Mesenchymal stem cell (in vitro differentiated cells and primary cell): ENCODE measurements around the gene HIPK1.
A peak's percentile ranks its signal among the peaks of the same experiment; 100 is the strongest.

ENCODE experiments used
- DNase-seq: peaks from one replicate; pipeline ENCODE4 v3.0.0-alpha.2; 2013
- H2AFZ ChIP-seq: one replicate; pipeline ENCODE4 v1.6.1; 2013; ENCODE audit warnings: low read depth, mild to moderate bottlenecking, control low read depth, inconsistent platforms, low read length, moderate library complexity
- H2AK5ac ChIP-seq: 2 replicates; pipeline ENCODE4 v1.6.1; 2013; ENCODE audit warnings: low read length, moderate library complexity, mild to moderate bottlenecking, inconsistent platforms; ENCODE audit not compliant: severe bottlenecking
- H2BK120ac ChIP-seq: one replicate; pipeline ENCODE4 v1.6.1; 2013; ENCODE audit warnings: low read depth, mild to moderate bottlenecking, inconsistent platforms, low read length, moderate library complexity
- H2BK12ac ChIP-seq, 2 experiments: one replicate each; pipeline ENCODE4 v1.6.1; 2013; ENCODE audit warnings: inconsistent platforms in 2 of 2, low read length in 2 of 2, mild to moderate bottlenecking in 2 of 2, moderate library complexity in 2 of 2, control low read depth in 1 of 2
- H2BK15ac ChIP-seq: one replicate; pipeline ENCODE4 v1.6.1; 2013; ENCODE audit warnings: mild to moderate bottlenecking, low read depth, inconsistent platforms; ENCODE audit not compliant: poor library complexity, severe bottlenecking
- H2BK5ac ChIP-seq: 2 replicates; pipeline ENCODE4 v1.6.1; 2013; ENCODE audit warnings: low read depth, mild to moderate bottlenecking, low read length, control low read depth, inconsistent platforms; ENCODE audit not compliant: poor library complexity, severe bottlenecking
- H3K14ac ChIP-seq, 2 experiments: one replicate each; pipeline ENCODE4 v1.6.1; 2013; ENCODE audit warnings: inconsistent platforms in 2 of 2, low read length in 2 of 2, control low read depth in 1 of 2, mild to moderate bottlenecking in 1 of 2, moderate library complexity in 1 of 2
- H3K18ac ChIP-seq, 2 experiments: one replicate each; pipeline ENCODE4 v1.6.1; 2013; ENCODE audit warnings: inconsistent platforms in 2 of 2, low read length in 2 of 2, control low read depth in 1 of 2, low read depth in 1 of 2, mild to moderate bottlenecking in 1 of 2
- H3K23ac ChIP-seq, 2 experiments: one replicate each; pipeline ENCODE4 v1.6.1; 2013; ENCODE audit warnings: inconsistent platforms in 2 of 2, low read length in 2 of 2, mild to moderate bottlenecking in 2 of 2, moderate library complexity in 2 of 2, control low read depth in 1 of 2
- H3K27ac ChIP-seq: 2 replicates; pipeline ENCODE4 v1.5.1; 2013; ENCODE audit warnings: mild to moderate bottlenecking, moderate library complexity, low read length, control low read depth, inconsistent platforms; ENCODE audit not compliant: poor library complexity, severe bottlenecking
- H3K27me3 ChIP-seq, 2 experiments: 2 replicates each; pipeline versions ENCODE4 v1.6.1 to v1.7.0; 2013; ENCODE audit warnings: low read length in 2 of 2, mild to moderate bottlenecking in 2 of 2, moderate library complexity in 2 of 2, control low read depth in 1 of 2, inconsistent platforms in 1 of 2; ENCODE audit not compliant: control insufficient read depth in 1 of 2, insufficient read depth in 1 of 2
- H3K36me3 ChIP-seq, 2 experiments: 2 replicates each; pipeline versions ENCODE4 v1.6.1 to v1.7.0; 2013; ENCODE audit warnings: low read length in 2 of 2, control low read depth in 1 of 2, inconsistent platforms in 1 of 2, low read depth in 1 of 2, mild to moderate bottlenecking in 1 of 2; ENCODE audit not compliant: insufficient read depth in 2 of 2, control insufficient read depth in 1 of 2
- H3K4ac ChIP-seq, 2 experiments: one replicate each; pipeline ENCODE4 v1.6.1; 2013; ENCODE audit warnings: inconsistent platforms in 2 of 2, low read length in 2 of 2, mild to moderate bottlenecking in 2 of 2, moderate library complexity in 2 of 2, control low read depth in 1 of 2, low read depth in 1 of 2
- H3K4me1 ChIP-seq: 2 replicates; pipeline ENCODE4 v1.6.1; 2013; ENCODE audit warnings: low read depth, low read length, control low read depth; ENCODE audit not compliant: control insufficient read depth, insufficient read depth
- H3K4me2 ChIP-seq: 2 replicates; pipeline ENCODE4 v1.6.1; 2013; ENCODE audit warnings: low read length, mild to moderate bottlenecking, inconsistent platforms; ENCODE audit not compliant: poor library complexity, severe bottlenecking
- H3K4me3 ChIP-seq, 2 experiments: 2 replicates each; pipeline versions ENCODE4 v1.5.1 to v1.7.0; 2013; ENCODE audit warnings: low read length in 2 of 2, mild to moderate bottlenecking in 2 of 2, control low read depth in 1 of 2, low read depth in 1 of 2; ENCODE audit not compliant: insufficient read depth in 1 of 2
- H3K79me1 ChIP-seq: replicated peaks from 2 replicates; pipeline ENCODE4 v1.6.1; 2013; ENCODE audit warnings: mild to moderate bottlenecking, control low read depth, low read length, inconsistent platforms; ENCODE audit not compliant: poor library complexity, severe bottlenecking
- H3K9ac ChIP-seq: 2 replicates; pipeline ENCODE4 v1.7.0; 2013; ENCODE audit warnings: mild to moderate bottlenecking, low read length, moderate library complexity
- H3K9me3 ChIP-seq: 2 replicates; pipeline ENCODE4 v1.7.0; 2013; ENCODE audit warnings: mild to moderate bottlenecking, low read length; ENCODE audit not compliant: control insufficient read depth
- H4K8ac ChIP-seq: one replicate; pipeline ENCODE4 v1.6.1; 2013; ENCODE audit warnings: inconsistent platforms, mild to moderate bottlenecking, low read length, moderate library complexity
- H4K91ac ChIP-seq: one replicate; pipeline ENCODE4 v1.6.1; 2013; ENCODE audit warnings: mild to moderate bottlenecking, low read length, inconsistent platforms
- WGBS: methylation state at CpG from one replicate; pipeline ENCODE4 v1.1.7; 2013; ENCODE audit warnings: mixed read lengths; 5-methylcytosine and 5-hydroxymethylcytosine counted together

Gene HIPK1

GRCh38 chr1:114023377-114023776, 94.3 kb downstream of the HIPK1 start:
- Histone ChIP-seq H3K4ac (no peak overlapping the region), H3K36me3 (no peaks in the 10 kb centered on the region), H3K4me1 (peaks cover 11% of the 10 kb centered on the region), H4K91ac (no peak overlapping the region), H3K27me3 (no peaks in the 10 kb centered on the region), H3K27ac (no peak overlapping the region), H3K23ac (no peak overlapping the region), H3K14ac (no peak overlapping the region), H3K4me2 (no peak overlapping the region), H3K9me3 (no peaks in the 10 kb centered on the region), H2BK5ac (no peak overlapping the region), H4K8ac (no peak overlapping the region), H2AFZ (no peak overlapping the region), H3K18ac (no peak overlapping the region), H2BK120ac (no peak overlapping the region), H3K4me3 (no peak overlapping the region), H3K9ac (no peak overlapping the region), H2AK5ac (peak overlapping the region; percentile 87), H3K79me1 (no peaks in the 10 kb centered on the region), H2BK12ac (no peak overlapping the region), H2BK15ac (no peak overlapping the region)
- no peak for DNase-seq
- WGBS = 91% methylated on average over 4 of the region's 6 CpGs

GRCh38 chr1:114024049-114024448, 94.9 kb downstream of the HIPK1 start:
- DNase-seq = no peak
- Histone ChIP-seq H2AFZ (no peak overlapping the region), H4K8ac (no peak overlapping the region), H3K4me2 (no peak overlapping the region), H3K27ac (peak overlapping the region; percentile 83), H2BK5ac (peak overlapping the region; percentile 61), H2AK5ac (no peak overlapping the region), H3K27me3 (no peaks in the 10 kb centered on the region), H2BK12ac (no peak overlapping the region), H3K9me3 (no peaks in the 10 kb centered on the region), H4K91ac (no peak overlapping the region), H3K4me1 (peaks cover 11% of the 10 kb centered on the region), H3K4ac (no peak overlapping the region), H2BK15ac (peak overlapping the region; percentile 48), H2BK120ac (no peak overlapping the region), H3K9ac (peak overlapping the region; percentile 7), H3K36me3 (no peaks in the 10 kb centered on the region), H3K18ac (no peak overlapping the region), H3K14ac (no peak overlapping the region), H3K23ac (no peak overlapping the region), H3K4me3 (no peak overlapping the region), H3K79me1 (no peaks in the 10 kb centered on the region)
- WGBS = 92% methylated on average over 5 of the region's 6 CpGs

GRCh38 chr1:114025609-114026401, 96.7 kb downstream of the HIPK1 start:
- no peaks in the 10 kb centered on the region for H3K36me3 ChIP-seq
- H3K14ac ChIP-seq = no peak overlapping the region
- H2AFZ ChIP-seq = no peak overlapping the region
- H2BK5ac ChIP-seq = no peak overlapping the region
- H4K91ac ChIP-seq = no peak overlapping the region
- H3K9me3 ChIP-seq = no peaks in the 10 kb centered on the region
- H3K4me1 ChIP-seq = peaks cover 11% of the 10 kb centered on the region
- 95% methylated on average over 5 of the region's 5 CpGs for WGBS
- no peak overlapping the region for H3K18ac ChIP-seq
- no peak overlapping the region for H2BK15ac ChIP-seq
- H3K4me3 ChIP-seq = no peak overlapping the region
- H3K9ac ChIP-seq = no peak overlapping the region
- no peaks in the 10 kb centered on the region for H3K79me1 ChIP-seq
- peak overlapping the region; percentile 57 for H3K27ac ChIP-seq
- H3K23ac ChIP-seq = no peak overlapping the region
- no peak for DNase-seq
- no peak overlapping the region for H2BK120ac ChIP-seq
- no peak overlapping the region for H2AK5ac ChIP-seq
- no peak overlapping the region for H3K4me2 ChIP-seq
- H4K8ac ChIP-seq = no peak overlapping the region
- H2BK12ac ChIP-seq = no peak overlapping the region
- no peaks in the 10 kb centered on the region for H3K27me3 ChIP-seq
- no peak overlapping the region for H3K4ac ChIP-seq

- Histone ChIP-seq H3K4me2 (no peak overlapping the region), H2AFZ (no peak overlapping the region), H2BK12ac (no peak overlapping the region), H3K23ac (no peak overlapping the region), H3K18ac (no peak overlapping the region), H3K9ac (no peak overlapping the region), H3K9me3 (no peaks in the 10 kb centered on the region), H4K8ac (no peak overlapping the region), H3K79me1 (no peaks in the 10 kb centered on the region), H3K27me3 (no peaks in the 10 kb centered on the region), H4K91ac (no peak overlapping the region), H3K4me3 (no peak overlapping the region), H3K4ac (no peak overlapping the region), H3K14ac (no peak overlapping the region), H3K4me1 (peaks cover 11% of the 10 kb centered on the region), H2BK120ac (no peak overlapping the region), H3K27ac (peak overlapping the region; percentile 25), H3K36me3 (no peaks in the 10 kb centered on the region), H2BK15ac (no peak overlapping the region), H2BK5ac (no peak overlapping the region), H2AK5ac (no peak overlapping the region)
- WGBS = 88% methylated on average over 5 of the region's 6 CpGs
- no peak for DNase-seq
These were observed 97.7 kb downstream of the HIPK1 start for GRCh38 chr1:114026797-114027196.
